ENCODE results near the gene SERPINE2.

GRCh38 chr2:224038830-224039079 lies 331 bp downstream of the SERPINE2 start:
- TF ChIP-seq EP300 (IDR thresholded peaks at IDR 0.05) (no peak), POLR2A (IDR thresholded peaks at IDR 0.05) (no peak)

Data from tibial nerve (tissue), 3 donors.